Astrocyte of the spinal cord (primary cell): ENCODE results near the gene GLS.

Experiments used
- DNase-seq: peaks from one replicate; pipeline ENCODE4 v3.0.0; 2011; ENCODE audit warnings: low read depth, low spot score
- H3K4me3 ChIP-seq: 2 replicates; pipeline ENCODE4 v1.5.1; 2011; ENCODE audit warnings: low read depth, mild to moderate bottlenecking, low read length, moderate library complexity
- CTCF ChIP-seq: IDR thresholded peaks from 2 replicates; pipeline ENCODE4 v1.5.1; 2012; ENCODE audit warnings: low read depth, mild to moderate bottlenecking, low read length, inconsistent platforms
- in situ Hi-C: cut with HindIII; loops from 2 replicates; pipeline ENCODE4 v1.10.0; 2017; ENCODE audit warnings: low sequenced_read_pairs

The GLS gene

GRCh38 chr2:190972213-190972612 lies 91.6 kb downstream of the GLS start:
- H3K4me3 ChIP-seq: no peak overlapping the region
- TF ChIP-seq CTCF: no peak
- in situ Hi-C loops: no loop called here
- DNase-seq: no peak

- no peak overlapping the region for H3K4me3 ChIP-seq
- in situ Hi-C loops: no loop called here
- no peak for DNase-seq
- no peak for TF ChIP-seq CTCF
These were observed 92.2 kb downstream of the GLS start for GRCh38 chr2:190972846-190973245.

- no peak for TF ChIP-seq CTCF
- in situ Hi-C loops: no loop called here
- no peak overlapping the region for H3K4me3 ChIP-seq
- no peak for DNase-seq
These were observed 92.6 kb downstream of the GLS start for GRCh38 chr2:190973262-190973661.

- in situ Hi-C loops: no loop called here
- no peak for DNase-seq
- no peak for TF ChIP-seq CTCF
These were observed 93.4 kb downstream of the GLS start for GRCh38 chr2:190973726-190974628.

GRCh38 chr2:190974629-190975361 lies 94.2 kb downstream of the GLS start:
- no peak overlapping the region for H3K4me3 ChIP-seq
- no peak for DNase-seq
- in situ Hi-C loops: no loop called here
- no peak for TF ChIP-seq CTCF

More at GRCh38 chr2:190973726-190974628, 93.4 kb downstream of the GLS start:
- H3K4me3 ChIP-seq: no peak overlapping the region

GRCh38 chr2:190976521-190976920 lies 95.9 kb downstream of the GLS start:
- no peak for TF ChIP-seq CTCF
- no peak overlapping the region for H3K4me3 ChIP-seq
- in situ Hi-C loops: no loop called here
- no peak for DNase-seq
